Measurements from ENCODE around the gene KDM1B.

GRCh38 chr6:18248698-18249097 lies 93.5 kb downstream of the KDM1B start:
- TF ChIP-seq ZSCAN23 (tag by site-specific recombination; IDR thresholded peaks at IDR 0.05), result no peak
- TF ChIP-seq ZNF133 (tag by site-specific recombination; IDR thresholded peaks at IDR 0.05), result no peak
- no peak for TF ChIP-seq ELK4 (IDR thresholded peaks at IDR 0.05; ENCODE audit: borderline replicate concordance, low read depth, low read length)
- no peak for TF ChIP-seq ZBTB21 (tag by site-specific recombination; IDR thresholded peaks at IDR 0.05)
- TF ChIP-seq ATF2 (tag by site-specific recombination; IDR thresholded peaks at IDR 0.05; ENCODE audit: low read depth), result no peak
